ENCODE measurements around the gene PBOV1. TPM values are rescaled to one million over a fixed set of nuclear protein-coding genes. Genes with fewer than 3 reads are reported as not detected.

PBOV1 gene
- polyA plus RNA-seq, 2 of the 4 experiments (the other 2 are of a cell fraction) = not detected

- no peak for TF ChIP-seq CTCF (IDR thresholded peaks at IDR 0.05)
- TF ChIP-seq HES2 (IDR thresholded peaks at IDR 0.05) = no peak
- TF ChIP-seq NFE2L2 (conservative IDR thresholded peaks at IDR 0.05; ENCODE audit: low read length) = no peak
- TF ChIP-seq EHF (CRISPR knock-in tag; IDR thresholded peaks at IDR 0.05) = no peak
- TF ChIP-seq POLR2AphosphoS2 (conservative IDR thresholded peaks at IDR 0.05; ENCODE audit: low read length) = no peak
- TF ChIP-seq MAX (IDR thresholded peaks at IDR 0.05) = no peak
- TF ChIP-seq HOXB5 (CRISPR knock-in tag; IDR thresholded peaks at IDR 0.05) = no peak
- TF ChIP-seq HOXB13 (CRISPR knock-in tag; IDR thresholded peaks at IDR 0.05; ENCODE audit: low read depth) = no peak
These were observed 22.4 kb upstream of the PBOV1 start (continued) for GRCh38 chr6:138240476-138241245.

- TF ChIP-seq ELK1 (IDR thresholded peaks at IDR 0.05; ENCODE audit: low read depth, low read length) (no peak), ZSCAN20 (CRISPR knock-in tag; IDR thresholded peaks at IDR 0.05) (no peak)
- no peak overlapping the region for H3K4me3 ChIP-seq
- no peaks in the 10 kb centered on the region for H3K4me1 ChIP-seq
- H3K27ac ChIP-seq = no peak overlapping the region
- DNase-seq (ENCODE audit: low read depth in 1 of 2, low spot score in 1 of 2) (no peak), ATAC-seq (no peak), FAIRE-seq (no peak)
- POLR2A ChIA-PET = no interaction called here
- no peaks in the 10 kb centered on the region for H3K9me3 ChIP-seq
- CTCF ChIA-PET = no interaction called here
- WGBS (ENCODE audit: missing lambda C conversion rate) = 52% methylated on average over 1 of the region's 1 CpG
- H3K4me2 ChIP-seq = no peak overlapping the region
These were observed 21.5 kb upstream of the PBOV1 start for GRCh38 chr6:138239774-138240173.

- no peak overlapping the region for H3K27ac ChIP-seq
These were observed 20.1 kb upstream of the PBOV1 start for GRCh38 chr6:138238368-138238767.

GRCh38 chr6:138237463-138237862, 19.2 kb upstream of the PBOV1 start:
- CTCF ChIA-PET = no interaction called here
- DNase-seq (ENCODE audit: low read depth in 1 of 2, low spot score in 1 of 2) (no peak), ATAC-seq (no peak), FAIRE-seq (no peak)
- no peak overlapping the region for H3K4me3 ChIP-seq
- H3K27ac ChIP-seq = no peak overlapping the region
- H3K9me3 ChIP-seq = no peaks in the 10 kb centered on the region
- POLR2A ChIA-PET = no interaction called here
- 85% methylated on average over 2 of the region's 2 CpGs for WGBS (ENCODE audit: missing lambda C conversion rate)
- no peak overlapping the region for H3K4me2 ChIP-seq
- H3K4me1 ChIP-seq = no peaks in the 10 kb centered on the region
- TF ChIP-seq HOXB13 (CRISPR knock-in tag; IDR thresholded peaks at IDR 0.05; ENCODE audit: low read depth) = no peak
- TF ChIP-seq REST (IDR thresholded peaks at IDR 0.05) = no peak
- TF ChIP-seq RAD21 (conservative IDR thresholded peaks at IDR 0.05 in 1 of 2, IDR thresholded peaks at IDR 0.05 in 1 of 2) = no peak
- no peak for TF ChIP-seq MAFK (IDR thresholded peaks at IDR 0.05; ENCODE audit: partially characterized antibody)
- TF ChIP-seq HDAC2 (IDR thresholded peaks at IDR 0.05) = no peak
- no peak for TF ChIP-seq PBX3 (IDR thresholded peaks at IDR 0.05)
- TF ChIP-seq ZFP36 (IDR thresholded peaks at IDR 0.05; ENCODE audit: borderline replicate concordance, partially characterized antibody) = no peak

More at GRCh38 chr6:138238368-138238767, 20.1 kb upstream of the PBOV1 start:
- WGBS (ENCODE audit: missing lambda C conversion rate) = 82% methylated on average over 6 of the region's 6 CpGs
- DNase-seq (ENCODE audit: low read depth in 1 of 2, low spot score in 1 of 2) (no peak), FAIRE-seq (no peak), ATAC-seq (no peak)
- H3K4me1 ChIP-seq = no peaks in the 10 kb centered on the region
- H3K4me2 ChIP-seq = no peak overlapping the region
- no peak for TF ChIP-seq BCL3 (IDR thresholded peaks at IDR 0.05)
- no peak for TF ChIP-seq NR3C1 (IDR thresholded peaks at IDR 0.05)
- no peak for TF ChIP-seq KDM1A (IDR thresholded peaks at IDR 0.05; ENCODE audit: low read depth)
- no peak for TF ChIP-seq HES2 (IDR thresholded peaks at IDR 0.05)
- POLR2A ChIA-PET = no interaction called here
- CTCF ChIA-PET = no interaction called here
- no peak overlapping the region for H3K4me3 ChIP-seq
- H3K9me3 ChIP-seq = no peaks in the 10 kb centered on the region

Data from A549 (cell line).